IPS-18a (cell line): ENCODE measurements around the gene ARHGAP22.

ENCODE experiments used
- H3K27ac ChIP-seq: one replicate; pipeline ENCODE4 v1.5.1; 2013; ENCODE audit warnings: low read length
- H3K27me3 ChIP-seq: one replicate; pipeline ENCODE4 v1.6.1; 2013; ENCODE audit warnings: mild to moderate bottlenecking, low read length; ENCODE audit not compliant: control insufficient read depth, insufficient read depth
- H3K36me3 ChIP-seq: one replicate; pipeline ENCODE4 v1.6.1; 2013; ENCODE audit warnings: low read depth, low read length; ENCODE audit not compliant: control insufficient read depth
- H3K4me1 ChIP-seq: one replicate; pipeline ENCODE4 v1.6.1; 2013; ENCODE audit warnings: low read depth, low read length; ENCODE audit not compliant: control insufficient read depth
- H3K4me3 ChIP-seq: one replicate; pipeline ENCODE4 v1.5.1; 2013; ENCODE audit warnings: low read length
- H3K9ac ChIP-seq: one replicate; pipeline ENCODE4 v1.6.1; 2013; ENCODE audit warnings: mild to moderate bottlenecking, low read length, moderate library complexity
- H3K9me3 ChIP-seq: one replicate; pipeline ENCODE4 v1.6.1; 2013; ENCODE audit warnings: low read depth, low read length; ENCODE audit not compliant: control insufficient read depth

ARHGAP22 gene

DNA sequence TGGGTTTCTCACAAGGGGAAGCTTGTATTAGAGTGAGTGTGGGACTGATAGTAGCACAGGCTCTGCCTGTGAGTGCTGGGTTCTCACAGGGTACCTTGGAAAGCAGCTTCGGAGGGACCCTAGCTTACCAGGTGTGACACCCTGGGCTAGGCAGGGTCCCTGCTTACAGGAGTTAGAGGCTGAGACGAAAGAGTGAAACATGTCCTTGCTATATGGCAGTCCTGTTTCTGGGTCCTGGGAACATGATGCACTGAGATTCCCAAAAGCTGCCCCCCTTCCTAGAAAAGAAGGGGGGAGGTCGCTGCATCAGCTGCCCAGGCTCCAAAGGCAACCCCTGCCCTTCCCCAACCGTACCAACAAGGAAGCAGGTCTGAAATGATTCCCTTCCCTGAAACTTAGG is 6.3 kb upstream of the ARHGAP22 start:
- Histone ChIP-seq H3K27me3 (no peaks in the 10 kb centered on the region), H3K36me3 (no peaks in the 10 kb centered on the region), H3K9me3 (no peaks in the 10 kb centered on the region), H3K4me1 (peaks cover 6% of the 10 kb centered on the region), H3K4me3 (no peak overlapping the region), H3K27ac (no peak overlapping the region), H3K9ac (no peak overlapping the region)

- Histone ChIP-seq H3K4me1 (peaks cover 6% of the 10 kb centered on the region), H3K36me3 (no peaks in the 10 kb centered on the region), H3K27me3 (no peaks in the 10 kb centered on the region), H3K9ac (no peak overlapping the region), H3K27ac (no peak overlapping the region), H3K9me3 (no peaks in the 10 kb centered on the region), H3K4me3 (no peak overlapping the region)
Measured at GRCh38 chr10:48610585-48611093, 5.8 kb upstream of the ARHGAP22 start.

DNA sequence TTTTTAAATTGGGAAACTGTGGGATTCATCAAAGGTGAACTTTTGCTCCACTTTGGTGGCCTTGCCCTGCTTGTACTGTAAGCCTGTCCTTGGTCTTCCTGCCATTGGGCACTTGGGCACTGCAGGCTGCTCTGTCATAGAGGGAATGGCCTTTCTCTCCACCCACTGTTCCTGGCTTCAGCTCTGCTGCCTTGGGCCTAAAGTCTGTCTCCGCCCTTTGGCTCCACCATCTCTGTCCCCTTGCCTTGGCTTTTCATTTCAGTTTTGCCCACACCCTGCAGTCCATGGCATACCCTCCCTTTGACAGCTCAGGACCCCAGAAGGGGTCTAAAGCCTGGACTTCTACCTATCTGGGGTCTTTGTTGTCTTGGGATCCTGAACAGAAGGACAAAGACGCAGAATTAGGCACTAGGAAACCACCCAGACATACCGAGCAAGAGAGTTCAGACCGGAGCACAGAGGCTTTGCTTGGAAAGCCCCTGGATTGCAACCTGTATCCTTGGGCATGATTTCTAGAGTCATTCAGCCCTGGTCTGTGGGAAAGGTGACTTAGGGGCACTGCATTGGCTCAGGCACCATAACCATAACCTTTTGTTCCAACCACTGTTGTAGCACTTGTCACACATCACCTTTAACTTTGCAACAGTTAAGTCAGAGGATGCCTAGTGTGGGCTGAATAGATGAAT is 5.2 kb upstream of the ARHGAP22 start:
- no peak overlapping the region for H3K4me3 ChIP-seq
- no peak overlapping the region for H3K9ac ChIP-seq
- H3K36me3 ChIP-seq = no peaks in the 10 kb centered on the region
- H3K27ac ChIP-seq = no peak overlapping the region
- no peaks in the 10 kb centered on the region for H3K27me3 ChIP-seq
- H3K9me3 ChIP-seq = no peaks in the 10 kb centered on the region
- peaks cover 6% of the 10 kb centered on the region for H3K4me1 ChIP-seq

DNA sequence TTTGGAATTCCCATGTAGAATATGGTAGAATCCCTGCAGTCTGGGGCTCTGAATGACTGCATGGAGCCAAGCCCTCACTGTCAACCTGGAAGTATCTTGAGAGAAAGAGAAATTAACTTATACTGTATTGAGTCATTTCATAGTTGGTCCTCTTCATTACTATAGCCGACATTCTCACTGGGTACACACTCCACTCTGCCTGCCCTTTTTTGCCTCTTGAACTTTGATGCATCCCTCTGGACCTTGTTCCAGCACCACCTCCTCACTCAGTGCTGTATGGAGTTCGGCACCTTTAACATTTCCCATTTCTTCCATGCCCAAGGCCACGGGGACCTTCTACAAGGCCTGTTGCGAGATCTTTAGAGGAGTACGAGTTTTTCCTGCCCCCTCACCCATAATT is 4.6 kb upstream of the ARHGAP22 start:
- H3K4me3 ChIP-seq = no peak overlapping the region
- H3K4me1 ChIP-seq = peaks cover 6% of the 10 kb centered on the region
- no peaks in the 10 kb centered on the region for H3K36me3 ChIP-seq
- H3K9ac ChIP-seq = no peak overlapping the region
- no peaks in the 10 kb centered on the region for H3K9me3 ChIP-seq
- H3K27ac ChIP-seq = no peak overlapping the region
- peaks cover 4% of the 10 kb centered on the region for H3K27me3 ChIP-seq

DNA sequence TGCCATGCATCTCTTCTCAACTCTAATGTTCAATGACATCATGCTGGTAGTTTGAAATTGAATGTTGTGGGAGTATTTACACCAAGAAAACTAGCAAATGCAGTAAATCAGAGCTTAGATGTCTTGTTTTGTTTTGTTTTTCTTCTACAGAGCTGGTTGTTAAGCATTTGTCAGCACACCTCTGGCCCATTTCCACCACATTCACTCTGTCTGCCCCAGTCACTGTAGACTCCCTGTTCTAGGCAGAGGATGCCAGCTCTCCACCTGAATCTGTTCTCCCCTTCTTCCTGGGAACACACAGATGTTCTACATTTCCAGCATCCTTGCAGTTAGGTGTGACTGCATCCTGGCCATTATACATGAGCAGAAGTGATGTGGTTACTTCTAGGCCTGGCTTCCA is 4.1 kb upstream of the ARHGAP22 start:
- no peaks in the 10 kb centered on the region for H3K36me3 ChIP-seq
- H3K9me3 ChIP-seq = no peaks in the 10 kb centered on the region
- no peak overlapping the region for H3K9ac ChIP-seq
- no peak overlapping the region for H3K27ac ChIP-seq
- H3K4me1 ChIP-seq = peaks cover 11% of the 10 kb centered on the region
- H3K4me3 ChIP-seq = no peak overlapping the region
- peaks cover 8% of the 10 kb centered on the region for H3K27me3 ChIP-seq

- peaks cover 15% of the 10 kb centered on the region for H3K4me1 ChIP-seq
- H3K9ac ChIP-seq = no peak overlapping the region
- H3K4me3 ChIP-seq = no peak overlapping the region
- H3K27ac ChIP-seq = no peak overlapping the region
- no peaks in the 10 kb centered on the region for H3K9me3 ChIP-seq
- H3K27me3 ChIP-seq = peaks cover 12% of the 10 kb centered on the region
- H3K36me3 ChIP-seq = no peaks in the 10 kb centered on the region
Measured at GRCh38 chr10:48608279-48608681, 3.4 kb upstream of the ARHGAP22 start.

GRCh38 chr10:48607356-48608278 is 2.7 kb upstream of the ARHGAP22 start:
- H3K36me3 ChIP-seq = no peaks in the 10 kb centered on the region
- H3K4me3 ChIP-seq = no peak overlapping the region
- peaks cover 15% of the 10 kb centered on the region for H3K4me1 ChIP-seq
- H3K9ac ChIP-seq = no peak overlapping the region
- no peak overlapping the region for H3K27ac ChIP-seq
- H3K27me3 ChIP-seq = peaks cover 12% of the 10 kb centered on the region
- H3K9me3 ChIP-seq = no peaks in the 10 kb centered on the region

DNA sequence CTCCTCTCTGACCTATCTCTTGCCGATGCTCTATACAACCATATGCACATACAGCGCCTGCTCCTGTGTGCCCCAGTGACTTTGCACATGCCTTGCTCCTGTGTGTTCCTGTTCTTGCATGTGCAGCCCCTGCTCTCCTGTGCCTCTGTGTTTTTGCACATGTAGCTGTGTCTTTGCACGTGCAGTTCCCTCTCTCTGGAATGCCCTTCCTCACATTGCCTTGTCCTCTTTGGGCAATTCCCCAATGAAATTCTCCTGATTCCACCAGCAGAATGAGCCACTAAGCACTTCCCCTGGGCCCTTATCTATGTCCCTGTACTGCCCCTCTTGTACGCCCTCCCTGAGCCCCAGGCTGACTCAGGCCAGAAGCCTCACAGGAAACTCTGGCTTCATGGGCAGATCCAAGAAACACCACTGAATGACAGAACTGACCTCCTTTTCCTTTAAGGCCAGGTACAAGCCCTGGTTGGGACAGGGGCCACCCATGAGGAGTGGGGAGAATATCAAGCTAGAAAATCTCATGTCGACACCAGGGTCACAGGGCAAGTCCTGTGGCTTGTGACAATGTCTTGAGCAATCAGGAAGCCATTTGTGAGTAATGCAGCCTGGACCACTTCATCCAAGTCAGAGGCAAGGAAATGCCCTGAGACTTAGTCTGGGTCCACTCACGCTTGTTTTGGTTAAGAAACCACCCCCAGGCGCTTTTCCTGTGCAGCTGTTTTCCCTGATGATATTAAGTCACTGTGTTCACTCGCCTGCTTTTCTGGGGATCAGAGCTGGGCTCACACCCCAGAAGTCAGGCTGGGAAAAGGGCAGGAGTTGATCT is 1.9 kb upstream of the ARHGAP22 start:
- Histone ChIP-seq H3K4me1 (peaks cover 15% of the 10 kb centered on the region), H3K27ac (no peak overlapping the region), H3K9me3 (no peaks in the 10 kb centered on the region), H3K9ac (no peak overlapping the region), H3K27me3 (peaks cover 12% of the 10 kb centered on the region), H3K4me3 (no peak overlapping the region), H3K36me3 (no peaks in the 10 kb centered on the region)

- no peak overlapping the region for H3K27ac ChIP-seq
- no peak overlapping the region for H3K4me3 ChIP-seq
Measured at GRCh38 chr10:48605786-48606529, 1.1 kb upstream of the ARHGAP22 start.

DNA sequence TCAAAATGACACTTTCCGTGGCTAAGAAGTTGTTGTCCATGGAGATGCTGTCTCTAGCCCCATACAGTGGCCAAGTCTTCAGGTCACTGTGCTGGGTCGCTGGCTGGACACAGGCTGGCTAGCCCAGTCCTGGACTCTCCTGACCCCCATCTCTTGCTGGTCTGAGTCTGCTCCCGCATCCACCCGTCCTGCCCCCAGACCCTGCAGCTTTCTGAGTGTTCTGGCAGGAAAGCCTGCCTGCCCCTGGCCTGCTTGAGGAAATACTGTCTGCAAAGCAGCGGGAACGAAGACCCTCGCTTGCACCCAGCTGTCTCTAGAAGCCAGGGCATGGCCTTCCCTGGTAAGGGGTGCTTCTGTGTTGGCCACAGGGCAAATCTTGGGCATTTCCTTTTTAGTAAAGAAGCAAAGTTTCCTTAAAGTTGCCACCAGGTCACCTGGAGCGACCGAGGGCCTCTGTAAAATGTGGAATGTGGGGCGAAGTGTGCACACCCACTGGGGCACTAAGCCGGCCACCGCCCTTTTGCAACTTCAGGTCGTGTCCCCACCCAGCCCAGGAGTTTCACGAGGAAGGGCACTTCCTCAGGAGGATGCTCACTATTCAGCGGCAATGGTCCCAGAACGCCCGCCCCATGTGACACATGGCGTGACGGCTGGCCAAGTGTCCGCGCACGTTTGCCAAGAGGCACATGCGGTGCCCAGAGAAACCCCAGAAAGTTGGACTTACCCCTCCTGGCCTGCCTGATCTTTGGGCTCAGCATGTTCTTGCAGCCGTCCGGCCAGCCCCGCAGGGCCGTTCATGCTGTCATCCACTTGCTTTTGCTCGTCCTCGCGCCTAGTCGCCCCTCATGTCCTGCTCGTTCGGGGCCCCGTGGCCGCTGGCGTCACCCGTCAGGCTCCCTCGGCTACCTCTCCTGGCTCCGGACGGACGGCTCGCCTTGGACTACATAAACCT is 558 bp downstream of the ARHGAP22 start:
- H3K9ac ChIP-seq = no peak overlapping the region
- H3K4me3 ChIP-seq = peak overlapping the region; percentile 43
- peaks cover 12% of the 10 kb centered on the region for H3K27me3 ChIP-seq
- H3K27ac ChIP-seq = no peak overlapping the region
- no peaks in the 10 kb centered on the region for H3K9me3 ChIP-seq
- peaks cover 15% of the 10 kb centered on the region for H3K4me1 ChIP-seq
- H3K36me3 ChIP-seq = no peaks in the 10 kb centered on the region

More at GRCh38 chr10:48605786-48606529, 1.1 kb upstream of the ARHGAP22 start:
- H3K9me3 ChIP-seq = no peaks in the 10 kb centered on the region
- H3K27me3 ChIP-seq = peaks cover 12% of the 10 kb centered on the region
- no peak overlapping the region for H3K9ac ChIP-seq
- peaks cover 15% of the 10 kb centered on the region for H3K4me1 ChIP-seq
- no peaks in the 10 kb centered on the region for H3K36me3 ChIP-seq
